Ovary (tissue), 9 donors: ENCODE results near the gene GABRB2. TPM values are rescaled to one million over a fixed set of nuclear protein-coding genes. Genes with fewer than 3 reads are reported as not detected.

Experiments
- DNase-seq, 5 donors: peaks; one replicate each; pipeline ENCODE4 v3.0.0-alpha.2; 2019 to 2020
- H3K27ac ChIP-seq, 2 donors: fragments of 200-600 bp; one replicate each; pipeline versions ENCODE4 v1.5.1 to v1.8.0; 2019 to 2022
- H3K27me3 ChIP-seq: fragments of 200-600 bp; one replicate; pipeline ENCODE4 v1.8.0; 2022
- H3K36me3 ChIP-seq: fragments of 200-600 bp; sonication (generic); one replicate; pipeline ENCODE4 v1.5.1; 2019
- H3K4me1 ChIP-seq: one replicate; pipeline ENCODE4 v1.8.1; 2013; ENCODE audit warnings: mild to moderate bottlenecking, moderate library complexity; ENCODE audit not compliant: insufficient read depth
- H3K4me3 ChIP-seq: fragments of 200-600 bp; sonication (generic); one replicate; pipeline ENCODE4 v1.5.1; 2017
- H3K9me3 ChIP-seq, 2 donors: fragments of 200-600 bp in 1 of 2; sonication (generic) in 1 of 2; one replicate each; pipeline versions ENCODE4 v1.5.1 to v1.8.1; 2013 to 2019; ENCODE audit warnings: mild to moderate bottlenecking in 1 of 2, moderate library complexity in 1 of 2
- EP300 ChIP-seq: sonication (generic); formaldehyde crosslinking; IDR thresholded peaks from one replicate; pipeline ENCODE4 v1.6.1; 2017; ENCODE audit warnings: antibody characterized with exemption
- POLR2A ChIP-seq: fragments of 450-650 bp; IDR thresholded peaks from one replicate; pipeline ENCODE4 v1.6.1; 2017; ENCODE audit warnings: antibody characterized with exemption, mild to moderate bottlenecking, moderate library complexity
- WGBS, 3 donors: extraction: QIAGEN DNeasy Blood & Tissue Kit in 1 of 3; methylation state at CpG; one replicate each; pipeline versions ENCODE4 v1.1.5 to v1.1.7; 2013 to 2017; 5-methylcytosine and 5-hydroxymethylcytosine counted together
- intact Hi-C, 4 donors: fragments of 100-400 bp; cut with DNase I; formaldehyde crosslinking; loops; one replicate each; pipeline versions ENCODE4 v1.11.0 to v1.15.1; 2022 to 2023
- polyA plus RNA-seq, 2 donors: library from polyadenylated mRNA; stranded (reverse); fragments of 200-250 nt in 1 of 2; fragments of 350-450 nt in 1 of 2; fragmentation: Illumina TruSeq in 1 of 2; extraction: RNeasy Lipid Tissue Mini Kit (QIAGEN cat#74804) in 1 of 2; gene quantifications; one replicate each; pipeline ENCODE4 v1.2.3, GENCODE V29; 2013 to 2014
- total RNA-seq, 7 donors: library from RNA; depleted of rRNA in 2 of 7; stranded (reverse); fragments of >200 nt in 2 of 7; fragmentation: NEBNext Ultra II Directional in 3 of 7; extraction: Animal tissue kit (Norgen Biotek cat#: 25700) in 3 of 7; gene quantifications; one replicate each; pipeline versions ENCODE4 v1.1.0 to v1.2.4, GENCODE V29; 2016 to 2023
- TF ChIP-seq, protein P1 (sequence below), 3 donors: fragments of 450-650 bp in 2 of 3; fragments of 200-600 bp in 1 of 3; IDR thresholded peaks; one replicate each; pipeline versions ENCODE4 v1.5.1 to v1.8.0; 2016 to 2022; ENCODE audit warnings: antibody characterized with exemption in 3 of 3, mild to moderate bottlenecking in 1 of 3
- donor health status: DM: no; HTN: no; CAD: no; lungs with moderate emphysema.
- donor health status: DM: no; HTN: no; CAD: no.
- donor health status: Bipolar disorder and iron deficiency.
- donor health status: DM: yes; HTN: yes; CAD: no.
- donor health status: DM: no; HTN: no; CAD: no.
- donor health status: DM: yes; HTN: yes; CAD: no.

The GABRB2 gene
- total and polyA plus RNA-seq, 9 donors = under 0.01 to 3.1 (median 0.26) TPM; not detected in 1

- no peak for DNase-seq
- Histone ChIP-seq H3K27me3 (no peaks in the 10 kb centered on the region), H3K36me3 (no peaks in the 10 kb centered on the region), H3K9me3 (no peaks in the 10 kb centered on the region), H3K27ac (no peak overlapping the region), H3K4me3 (no peak overlapping the region), H3K4me1 (no peaks in the 10 kb centered on the region)
- WGBS, 3 donors = 71 to 83% (median 74%) methylated on average over 1 of the region's 1 CpG
- TF ChIP-seq, protein P1, sequence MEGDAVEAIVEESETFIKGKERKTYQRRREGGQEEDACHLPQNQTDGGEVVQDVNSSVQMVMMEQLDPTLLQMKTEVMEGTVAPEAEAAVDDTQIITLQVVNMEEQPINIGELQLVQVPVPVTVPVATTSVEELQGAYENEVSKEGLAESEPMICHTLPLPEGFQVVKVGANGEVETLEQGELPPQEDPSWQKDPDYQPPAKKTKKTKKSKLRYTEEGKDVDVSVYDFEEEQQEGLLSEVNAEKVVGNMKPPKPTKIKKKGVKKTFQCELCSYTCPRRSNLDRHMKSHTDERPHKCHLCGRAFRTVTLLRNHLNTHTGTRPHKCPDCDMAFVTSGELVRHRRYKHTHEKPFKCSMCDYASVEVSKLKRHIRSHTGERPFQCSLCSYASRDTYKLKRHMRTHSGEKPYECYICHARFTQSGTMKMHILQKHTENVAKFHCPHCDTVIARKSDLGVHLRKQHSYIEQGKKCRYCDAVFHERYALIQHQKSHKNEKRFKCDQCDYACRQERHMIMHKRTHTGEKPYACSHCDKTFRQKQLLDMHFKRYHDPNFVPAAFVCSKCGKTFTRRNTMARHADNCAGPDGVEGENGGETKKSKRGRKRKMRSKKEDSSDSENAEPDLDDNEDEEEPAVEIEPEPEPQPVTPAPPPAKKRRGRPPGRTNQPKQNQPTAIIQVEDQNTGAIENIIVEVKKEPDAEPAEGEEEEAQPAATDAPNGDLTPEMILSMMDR (IDR thresholded peaks at IDR 0.05) = no peak
- TF ChIP-seq EP300 (no peak), POLR2A (no peak)
- intact Hi-C loops = no loop called here
Observed at GRCh38 chr5:161378701-161379100, 167.8 kb downstream of the GABRB2 start.

- TF ChIP-seq POLR2A = no peak
- TF ChIP-seq, protein P1 (IDR thresholded peaks at IDR 0.05) = no peak
- TF ChIP-seq EP300 = no peak
- Histone ChIP-seq H3K27ac (no peak overlapping the region), H3K27me3 (no peaks in the 10 kb centered on the region), H3K4me1 (no peaks in the 10 kb centered on the region), H3K4me3 (no peak overlapping the region), H3K36me3 (no peaks in the 10 kb centered on the region), H3K9me3 (no peaks in the 10 kb centered on the region)
- no peak for DNase-seq
- WGBS, 3 donors = 87 to 97% (median 89%) methylated on average over 1 of the region's 1 CpG
- intact Hi-C loops = no loop called here
Observed at GRCh38 chr5:161376034-161376433, 170.5 kb downstream of the GABRB2 start.

DNA sequence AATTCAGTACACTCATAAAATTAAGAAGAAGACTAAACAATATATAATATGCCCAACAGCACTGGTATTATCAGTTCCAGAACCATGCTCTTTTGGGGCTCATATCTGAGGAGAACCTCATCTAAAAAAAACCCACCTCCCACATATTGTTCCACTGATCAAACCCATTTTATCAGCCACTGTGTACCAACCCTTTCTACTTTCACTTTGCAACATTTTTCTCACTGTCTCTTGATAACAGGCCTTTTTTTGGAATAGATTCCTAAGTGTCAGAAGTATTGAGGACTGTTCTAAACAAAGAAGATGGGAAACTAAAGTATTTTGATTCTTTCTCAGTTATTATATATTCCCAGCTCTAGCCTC lies 173.2 kb downstream of the GABRB2 start:
- TF ChIP-seq, protein P1 (IDR thresholded peaks at IDR 0.05) = no peak
- TF ChIP-seq EP300 (no peak), POLR2A (no peak)
- DNase-seq = no peak
- intact Hi-C loops = no loop called here
- Histone ChIP-seq H3K27me3 (no peaks in the 10 kb centered on the region), H3K4me3 (no peak overlapping the region), H3K9me3 (no peaks in the 10 kb centered on the region), H3K36me3 (no peaks in the 10 kb centered on the region), H3K4me1 (no peaks in the 10 kb centered on the region), H3K27ac (no peak overlapping the region)

DNA sequence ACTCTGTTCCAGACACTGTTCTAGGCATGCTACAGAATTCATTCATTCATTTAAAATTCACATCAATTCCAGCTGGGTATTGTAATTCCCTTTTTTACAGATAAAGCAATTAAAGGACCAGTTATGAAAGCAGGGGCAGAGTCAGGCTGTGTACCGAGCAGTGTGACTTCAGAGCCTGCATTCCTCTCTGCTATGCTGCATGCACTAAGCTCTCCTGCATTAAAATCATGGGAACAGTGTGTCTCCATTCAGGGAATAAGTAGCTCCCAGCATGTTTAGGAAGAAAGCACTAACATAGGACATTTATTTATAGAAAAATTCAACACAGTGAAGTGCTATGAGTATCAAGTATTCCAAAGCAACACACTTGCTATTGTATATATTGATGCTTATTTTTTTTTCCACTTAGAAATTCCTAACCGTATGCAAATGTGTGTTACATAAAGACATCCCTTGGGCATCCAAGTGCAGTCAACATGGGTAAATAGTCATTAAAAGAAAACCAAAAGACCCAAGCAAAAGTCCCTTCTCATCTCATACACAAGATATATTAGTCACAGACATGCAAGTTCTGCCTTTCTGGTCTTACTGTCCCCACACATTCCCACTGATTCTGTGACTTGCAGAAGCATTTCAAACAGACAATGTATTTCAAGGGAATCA lies 173.7 kb downstream of the GABRB2 start:
- intact Hi-C loops = no loop called here
- WGBS, 3 donors = 22 to 34% (median 27%) methylated on average over 2 of the region's 2 CpGs
- DNase-seq = no peak

More for the DNA sequence above, 173.7 kb downstream of the GABRB2 start:
- Histone ChIP-seq H3K4me3 (no peak overlapping the region), H3K36me3 (no peaks in the 10 kb centered on the region), H3K27me3 (no peaks in the 10 kb centered on the region), H3K9me3 (no peaks in the 10 kb centered on the region), H3K27ac (no peak overlapping the region), H3K4me1 (no peaks in the 10 kb centered on the region)
- TF ChIP-seq EP300 (no peak), POLR2A (no peak)
- TF ChIP-seq, protein P1 (IDR thresholded peaks at IDR 0.05) = no peak
